HG03135 (cell line): Measurements from ENCODE around the gene MT1HL1.
"Not testable (repeated sequence)": the region's sequence is repeated elsewhere in the genome, so short reads cannot be mapped to it uniquely, and the experiment has no call there.

ENCODE experiments used
- ATAC-seq: cut with Tn5 transposase; IDR thresholded peaks from one replicate; pipeline ENCODE4 v1.9.1; 2021; ENCODE audit warnings: mild to moderate bottlenecking, moderate library complexity; ENCODE audit not compliant: unreplicated experiment

Gene MT1HL1

DNA sequence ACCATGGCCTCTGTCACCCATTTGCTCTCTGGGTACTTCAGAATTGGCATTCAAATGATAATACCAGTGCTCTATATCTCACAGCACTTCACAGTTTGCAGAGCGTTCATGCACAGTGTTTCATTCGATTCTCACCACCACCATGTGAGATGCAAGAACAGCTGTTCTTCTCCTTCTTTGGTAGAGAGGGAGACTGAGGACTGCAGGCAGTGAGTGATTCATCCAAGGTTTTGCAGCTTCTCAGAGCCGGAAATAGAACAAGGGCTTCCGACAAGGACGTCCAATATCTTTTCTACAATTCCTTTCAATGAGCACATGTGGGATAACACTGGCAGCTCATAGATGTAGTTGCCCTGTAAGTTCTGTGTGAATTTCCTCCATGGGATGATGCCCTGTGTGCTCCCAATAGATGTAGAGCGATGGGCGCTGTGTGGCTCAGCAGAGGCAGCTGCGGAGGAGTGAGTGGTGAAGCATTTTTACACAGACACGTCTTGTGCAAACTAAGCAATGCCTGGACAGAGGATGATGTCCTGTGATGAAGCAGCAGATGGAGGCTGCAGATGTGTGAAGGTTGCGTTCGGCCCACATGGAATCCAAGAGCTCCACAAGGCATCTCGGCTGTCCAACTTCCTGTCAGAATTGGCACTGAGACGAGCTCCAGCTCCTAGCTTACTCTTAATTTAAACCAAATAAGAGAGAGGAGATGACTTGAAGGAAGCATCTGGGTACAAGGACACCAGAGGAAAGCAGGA, 24.9 kb downstream of the MT1HL1 start:
- ATAC-seq = no peak

DNA sequence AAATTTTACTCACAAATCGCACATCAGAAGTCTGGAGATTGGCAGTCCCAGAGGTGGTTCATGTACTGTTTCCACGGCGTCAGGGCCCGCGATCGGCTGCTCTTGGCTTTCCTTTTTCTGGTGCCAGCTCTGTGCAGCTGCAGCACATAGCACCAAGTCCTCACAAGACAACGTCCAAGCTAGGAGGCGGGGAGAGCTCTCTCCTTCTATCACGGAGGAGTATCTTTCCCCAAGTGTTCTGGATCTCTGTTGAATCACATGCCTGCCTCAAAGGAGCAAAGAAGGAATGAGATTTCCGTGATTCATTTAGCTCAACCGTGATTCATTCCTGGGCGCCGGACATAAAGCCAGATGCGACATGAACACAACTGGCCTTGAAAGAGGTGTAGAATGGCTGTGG, 25.5 kb downstream of the MT1HL1 start:
- no peak for ATAC-seq

DNA sequence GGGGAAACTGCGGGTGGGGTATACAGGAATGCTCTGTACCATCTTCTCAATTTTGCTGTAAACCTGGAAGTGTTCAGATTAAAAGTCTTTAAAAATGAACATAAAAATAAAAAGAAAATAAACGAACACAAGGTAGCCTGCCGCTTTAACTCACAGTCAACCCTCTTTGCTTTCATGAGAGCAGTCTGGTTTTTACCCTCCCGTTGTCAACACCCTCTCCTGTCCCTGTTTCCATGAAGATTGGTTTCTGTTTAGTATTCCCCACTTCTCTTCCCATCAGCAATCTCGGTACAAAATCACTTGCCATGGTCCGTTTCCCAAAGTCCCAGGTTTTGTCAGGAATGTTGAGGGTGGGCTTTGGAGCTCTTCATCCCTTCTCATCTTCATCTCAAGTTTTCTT, 28.8 kb downstream of the MT1HL1 start:
- no peak for ATAC-seq

DNA sequence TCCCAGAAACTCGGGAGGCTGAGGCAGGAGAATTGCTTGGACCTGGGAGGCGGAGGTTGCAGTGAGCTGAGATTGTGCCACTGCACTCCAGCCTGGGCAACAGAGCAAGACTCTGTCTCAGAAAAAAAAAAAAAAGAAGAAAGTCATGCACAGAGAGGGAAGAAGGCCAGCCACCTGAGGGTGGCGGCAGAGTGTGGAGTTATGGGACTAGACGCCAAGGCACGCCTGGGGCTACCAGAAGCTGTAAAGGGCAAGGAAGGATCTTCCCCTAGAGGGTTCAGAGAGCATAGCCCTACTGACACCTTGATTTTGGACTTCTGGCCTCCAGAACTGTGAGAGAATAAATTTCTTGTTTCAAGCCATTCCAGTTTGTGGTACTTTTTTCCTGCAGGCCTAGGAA, 30.2 kb downstream of the MT1HL1 start:
- not testable (repeated sequence) for ATAC-seq

DNA sequence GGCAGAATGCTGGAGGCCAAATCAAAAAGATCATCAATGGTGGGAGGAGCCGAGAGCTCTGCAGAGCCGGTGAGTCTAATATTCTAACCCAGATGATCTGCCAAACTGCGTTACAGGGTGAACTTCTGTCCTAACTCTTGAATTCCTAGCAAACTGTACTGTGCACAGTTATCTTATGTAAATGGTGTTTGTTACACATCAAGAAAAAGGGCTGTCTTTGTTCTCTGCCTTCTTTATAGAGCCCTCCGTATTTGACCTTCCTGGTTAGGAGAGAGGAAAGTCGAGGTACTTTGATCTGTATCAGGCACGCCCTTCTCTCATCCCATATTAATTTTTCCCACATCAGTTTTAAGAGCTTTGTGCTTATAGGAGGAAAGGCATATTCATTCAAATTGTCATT, 37.6 kb downstream of the MT1HL1 start:
- ATAC-seq = no peak

DNA sequence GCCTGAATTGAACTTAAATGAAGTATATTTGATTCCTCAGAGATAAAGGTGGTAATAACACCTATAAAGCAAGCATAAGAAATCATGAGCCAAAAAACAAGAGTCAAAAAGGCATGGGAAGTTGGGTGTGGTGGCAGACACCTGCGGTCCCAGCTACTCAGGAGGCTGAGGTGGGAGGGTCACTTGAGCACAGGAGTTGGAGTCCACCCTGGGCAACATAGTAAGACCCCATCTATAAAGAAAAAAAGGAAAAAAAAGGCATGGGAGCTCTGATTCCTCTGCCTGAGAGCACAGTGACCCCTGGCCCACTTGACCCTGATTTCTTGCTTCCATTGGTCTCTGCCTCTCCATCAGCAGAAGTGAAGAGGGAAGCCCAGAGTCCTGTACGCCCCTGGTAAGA, 40.3 kb downstream of the MT1HL1 start:
- no peak for ATAC-seq

DNA sequence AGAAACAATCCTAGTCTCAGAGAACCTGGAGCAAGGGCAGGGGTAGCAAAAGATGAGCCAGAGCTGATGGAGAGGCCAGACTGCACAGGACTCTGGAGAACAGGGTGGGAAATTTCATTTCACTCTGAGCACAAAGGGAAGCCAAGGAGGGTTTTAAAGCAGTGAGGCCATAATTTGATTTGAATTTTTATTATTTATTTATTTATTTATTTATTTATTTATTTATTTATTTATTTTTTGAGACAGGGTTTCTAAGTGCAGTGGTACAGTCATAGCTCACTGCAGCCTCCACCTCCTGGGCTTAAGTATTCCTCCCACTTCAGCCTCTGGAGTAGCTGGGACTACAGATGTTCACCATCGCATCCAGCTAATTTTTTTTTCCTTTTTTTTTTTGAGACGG, 45.1 kb downstream of the MT1HL1 start:
- ATAC-seq = no peak

DNA sequence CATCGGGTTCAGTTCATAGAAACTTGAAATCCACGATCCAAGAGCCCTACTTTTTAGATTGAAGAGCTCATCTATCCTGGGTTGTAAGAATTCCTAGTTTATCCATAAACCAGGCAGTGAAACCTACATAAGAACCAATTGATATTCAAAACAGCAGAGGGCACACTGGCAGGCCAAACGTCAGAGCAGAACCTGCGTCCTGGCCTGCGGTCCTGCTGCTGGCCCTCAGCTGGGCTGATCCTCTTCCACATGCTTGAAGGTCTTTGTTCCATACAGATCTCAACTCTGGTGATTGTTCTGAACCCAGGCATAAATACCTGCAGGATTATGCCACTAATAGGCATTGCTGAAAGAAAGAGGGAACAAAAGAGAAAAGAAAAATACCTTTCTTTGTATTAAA, 47.0 kb downstream of the MT1HL1 start:
- ATAC-seq = no peak
